ENCODE results near the gene CD2BP2.

Gene CD2BP2

DNA sequence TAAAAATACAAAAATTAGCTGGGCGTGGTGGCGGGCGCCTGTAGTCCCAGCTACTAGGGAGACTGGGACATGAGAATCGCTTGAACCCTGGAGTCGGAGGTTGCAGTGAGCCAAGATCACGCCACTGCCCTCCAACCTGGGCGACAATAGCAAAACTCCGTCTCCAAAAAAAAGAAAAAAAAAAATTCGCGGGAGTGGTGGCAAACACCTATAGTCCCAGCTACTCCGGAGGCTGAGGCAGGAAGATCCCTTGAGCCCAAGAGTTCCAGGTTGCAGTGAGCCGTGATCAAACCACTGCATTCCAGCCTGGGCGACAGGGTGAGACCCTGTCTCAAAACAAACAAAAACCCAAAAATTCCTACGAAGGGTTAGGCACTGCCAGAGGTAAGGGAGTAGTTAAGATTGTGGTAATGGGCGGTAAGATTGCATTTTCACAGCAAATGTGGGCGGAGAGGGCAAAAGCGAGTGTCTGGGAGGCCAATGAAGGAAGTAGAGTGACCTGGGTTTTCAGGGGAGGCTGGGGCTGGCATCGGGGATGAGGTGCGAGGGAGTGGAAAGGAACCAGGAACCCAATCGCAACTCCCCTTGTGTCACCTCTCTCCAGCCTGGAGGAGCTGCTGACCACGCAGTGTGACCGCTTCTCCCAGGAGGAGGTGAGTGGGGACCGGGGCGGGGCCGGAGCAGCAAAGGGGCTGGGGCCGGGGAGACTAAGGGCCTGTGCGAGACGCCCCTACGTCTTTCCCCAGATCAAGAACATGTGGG is 22.1 kb upstream of the CD2BP2 start:
- peak; percentile 77 to 94 for DNase-seq (ENCODE audit: low read depth in 1 of 2, low spot score in 1 of 2)
- Histone ChIP-seq H3K27ac (replicated peaks) (peak overlapping the region; percentile 97), H3K4me3 (replicated peaks; ENCODE audit: insufficient read depth, low read length) (peak overlapping the region; percentile 75), H3K27me3 (ENCODE audit: insufficient read depth, poor library complexity, severe bottlenecking) (no peaks in the 10 kb centered on the region)
- TF ChIP-seq GABPA (IDR thresholded peaks at IDR 0.05; ENCODE audit: low read depth) (no peak), SPI1 (IDR thresholded peaks at IDR 0.05; ENCODE audit: borderline replicate concordance, low read depth) (no peak), POLR2AphosphoS5 (IDR thresholded peaks at IDR 0.05; ENCODE audit: low read depth) (no peak)
- TF ChIP-seq, protein P1, sequence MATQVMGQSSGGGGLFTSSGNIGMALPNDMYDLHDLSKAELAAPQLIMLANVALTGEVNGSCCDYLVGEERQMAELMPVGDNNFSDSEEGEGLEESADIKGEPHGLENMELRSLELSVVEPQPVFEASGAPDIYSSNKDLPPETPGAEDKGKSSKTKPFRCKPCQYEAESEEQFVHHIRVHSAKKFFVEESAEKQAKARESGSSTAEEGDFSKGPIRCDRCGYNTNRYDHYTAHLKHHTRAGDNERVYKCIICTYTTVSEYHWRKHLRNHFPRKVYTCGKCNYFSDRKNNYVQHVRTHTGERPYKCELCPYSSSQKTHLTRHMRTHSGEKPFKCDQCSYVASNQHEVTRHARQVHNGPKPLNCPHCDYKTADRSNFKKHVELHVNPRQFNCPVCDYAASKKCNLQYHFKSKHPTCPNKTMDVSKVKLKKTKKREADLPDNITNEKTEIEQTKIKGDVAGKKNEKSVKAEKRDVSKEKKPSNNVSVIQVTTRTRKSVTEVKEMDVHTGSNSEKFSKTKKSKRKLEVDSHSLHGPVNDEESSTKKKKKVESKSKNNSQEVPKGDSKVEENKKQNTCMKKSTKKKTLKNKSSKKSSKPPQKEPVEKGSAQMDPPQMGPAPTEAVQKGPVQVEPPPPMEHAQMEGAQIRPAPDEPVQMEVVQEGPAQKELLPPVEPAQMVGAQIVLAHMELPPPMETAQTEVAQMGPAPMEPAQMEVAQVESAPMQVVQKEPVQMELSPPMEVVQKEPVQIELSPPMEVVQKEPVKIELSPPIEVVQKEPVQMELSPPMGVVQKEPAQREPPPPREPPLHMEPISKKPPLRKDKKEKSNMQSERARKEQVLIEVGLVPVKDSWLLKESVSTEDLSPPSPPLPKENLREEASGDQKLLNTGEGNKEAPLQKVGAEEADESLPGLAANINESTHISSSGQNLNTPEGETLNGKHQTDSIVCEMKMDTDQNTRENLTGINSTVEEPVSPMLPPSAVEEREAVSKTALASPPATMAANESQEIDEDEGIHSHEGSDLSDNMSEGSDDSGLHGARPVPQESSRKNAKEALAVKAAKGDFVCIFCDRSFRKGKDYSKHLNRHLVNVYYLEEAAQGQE (IDR thresholded peaks at IDR 0.05; ENCODE audit: insufficient replicate concordance, low read depth), result no peak
- TF ChIP-seq, protein P2, sequence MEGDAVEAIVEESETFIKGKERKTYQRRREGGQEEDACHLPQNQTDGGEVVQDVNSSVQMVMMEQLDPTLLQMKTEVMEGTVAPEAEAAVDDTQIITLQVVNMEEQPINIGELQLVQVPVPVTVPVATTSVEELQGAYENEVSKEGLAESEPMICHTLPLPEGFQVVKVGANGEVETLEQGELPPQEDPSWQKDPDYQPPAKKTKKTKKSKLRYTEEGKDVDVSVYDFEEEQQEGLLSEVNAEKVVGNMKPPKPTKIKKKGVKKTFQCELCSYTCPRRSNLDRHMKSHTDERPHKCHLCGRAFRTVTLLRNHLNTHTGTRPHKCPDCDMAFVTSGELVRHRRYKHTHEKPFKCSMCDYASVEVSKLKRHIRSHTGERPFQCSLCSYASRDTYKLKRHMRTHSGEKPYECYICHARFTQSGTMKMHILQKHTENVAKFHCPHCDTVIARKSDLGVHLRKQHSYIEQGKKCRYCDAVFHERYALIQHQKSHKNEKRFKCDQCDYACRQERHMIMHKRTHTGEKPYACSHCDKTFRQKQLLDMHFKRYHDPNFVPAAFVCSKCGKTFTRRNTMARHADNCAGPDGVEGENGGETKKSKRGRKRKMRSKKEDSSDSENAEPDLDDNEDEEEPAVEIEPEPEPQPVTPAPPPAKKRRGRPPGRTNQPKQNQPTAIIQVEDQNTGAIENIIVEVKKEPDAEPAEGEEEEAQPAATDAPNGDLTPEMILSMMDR (IDR thresholded peaks at IDR 0.05; ENCODE audit: insufficient read depth, low read length), result no peak

DNA sequence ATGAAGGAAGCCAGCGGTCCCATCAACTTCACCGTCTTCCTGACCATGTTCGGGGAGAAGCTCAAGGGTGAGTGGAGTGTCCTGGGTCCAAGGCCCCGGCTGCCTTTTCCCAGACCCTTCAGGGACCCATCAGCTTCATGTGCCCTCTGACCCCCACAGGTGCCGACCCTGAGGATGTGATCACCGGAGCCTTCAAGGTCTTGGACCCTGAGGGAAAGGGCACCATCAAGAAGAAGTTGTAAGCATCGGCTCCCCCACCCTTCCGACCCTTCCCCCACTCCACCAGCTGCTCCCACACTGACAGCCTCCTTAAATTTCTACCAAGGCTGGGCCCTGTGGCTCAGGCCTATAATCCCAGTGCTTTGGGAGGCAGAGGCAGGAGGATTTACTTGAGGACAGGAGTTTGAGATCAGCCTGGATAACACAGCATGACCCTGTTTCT is 21.4 kb upstream of the CD2BP2 start:
- no peak overlapping the region for H3K4me3 ChIP-seq (replicated peaks; ENCODE audit: insufficient read depth, low read length)
- no peaks in the 10 kb centered on the region for H3K27me3 ChIP-seq (ENCODE audit: insufficient read depth, poor library complexity, severe bottlenecking)
- H3K27ac ChIP-seq (replicated peaks), result no peak overlapping the region
- DNase-seq (ENCODE audit: low read depth in 1 of 2, low spot score in 1 of 2), result no peak
- TF ChIP-seq, protein P1 (IDR thresholded peaks at IDR 0.05; ENCODE audit: insufficient replicate concordance, low read depth), result no peak
- TF ChIP-seq, protein P2 (IDR thresholded peaks at IDR 0.05; ENCODE audit: insufficient read depth, low read length), result no peak
- no peak for TF ChIP-seq GABPA (IDR thresholded peaks at IDR 0.05; ENCODE audit: low read depth)
- no peak for TF ChIP-seq POLR2AphosphoS5 (IDR thresholded peaks at IDR 0.05; ENCODE audit: low read depth)
- no peak for TF ChIP-seq SPI1 (IDR thresholded peaks at IDR 0.05; ENCODE audit: borderline replicate concordance, low read depth)

DNA sequence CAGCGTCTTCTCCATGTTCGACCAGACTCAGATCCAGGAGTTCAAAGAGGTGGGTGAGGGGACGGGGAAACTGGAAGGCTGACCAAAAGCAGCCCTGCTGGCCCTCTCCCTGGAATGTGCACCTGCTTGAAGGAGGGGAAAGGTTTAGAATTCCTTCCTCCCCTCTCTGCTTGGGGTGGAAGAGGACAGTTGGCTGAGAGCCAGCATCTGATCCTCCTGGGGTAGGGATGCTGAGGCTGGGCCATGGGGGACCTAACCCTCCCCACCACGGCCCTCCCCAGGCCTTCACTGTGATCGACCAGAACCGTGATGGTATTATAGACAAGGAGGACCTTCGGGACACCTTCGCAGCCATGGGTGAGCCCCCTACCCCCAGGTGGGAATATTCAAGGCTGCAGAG is 20.8 kb upstream of the CD2BP2 start:
- H3K27me3 ChIP-seq (ENCODE audit: insufficient read depth, poor library complexity, severe bottlenecking), result no peaks in the 10 kb centered on the region
- no peak overlapping the region for H3K27ac ChIP-seq (replicated peaks)
- DNase-seq (ENCODE audit: low read depth in 1 of 2, low spot score in 1 of 2), result no peak

More for the DNA sequence above, 20.8 kb upstream of the CD2BP2 start:
- no peak for TF ChIP-seq GABPA (IDR thresholded peaks at IDR 0.05; ENCODE audit: low read depth)
- TF ChIP-seq SPI1 (IDR thresholded peaks at IDR 0.05; ENCODE audit: borderline replicate concordance, low read depth), result no peak
- TF ChIP-seq, protein P2 (IDR thresholded peaks at IDR 0.05; ENCODE audit: insufficient read depth, low read length), result no peak
- TF ChIP-seq, protein P1 (IDR thresholded peaks at IDR 0.05; ENCODE audit: insufficient replicate concordance, low read depth), result no peak
- no peak for TF ChIP-seq POLR2AphosphoS5 (IDR thresholded peaks at IDR 0.05; ENCODE audit: low read depth)
- H3K4me3 ChIP-seq (replicated peaks; ENCODE audit: insufficient read depth, low read length), result no peak overlapping the region

All from HL-60 (cell line).